GM12878 (cell line): ENCODE measurements around the gene ENPP4.

Source experiments
- BCLAF1 ChIP-seq: fragments of 450-650 bp; IDR thresholded peaks from 2 replicates; pipeline ENCODE4 v1.6.1; 2017; ENCODE audit warnings: antibody characterized with exemption, mild to moderate bottlenecking, moderate library complexity
- BRCA1 ChIP-seq: IDR thresholded peaks from 2 replicates; pipeline ENCODE4 v1.6.1; 2011; ENCODE audit warnings: low read depth, low read length, improper control_type of control experiment
- CREB1 ChIP-seq: IDR thresholded peaks from 2 replicates; pipeline ENCODE4 v1.6.1; 2012; ENCODE audit warnings: low read depth, mild to moderate bottlenecking, inconsistent platforms
- CTCF ChIP-seq, 3 experiments: IDR thresholded peaks in 2 of 3; conservative IDR thresholded peaks in 1 of 3; 2 replicates each; pipeline ENCODE4 v1.5.1; 2011; ENCODE audit warnings: low read depth in 3 of 3, low read length in 3 of 3, mild to moderate bottlenecking in 3 of 3, control low read depth in 2 of 3, moderate library complexity in 2 of 3, inconsistent platforms in 1 of 3, mixed read lengths in 1 of 3; ENCODE audit not compliant: control insufficient read depth in 2 of 3, insufficient read depth in 1 of 3; ENCODE audit errors: extremely low read depth in 1 of 3
- EZH2 ChIP-seq: IDR thresholded peaks from 2 replicates; pipeline ENCODE4 v1.6.1; 2012; ENCODE audit warnings: low read depth, mild to moderate bottlenecking, control low read depth, inconsistent platforms, low read length, borderline replicate concordance; ENCODE audit not compliant: control insufficient read depth
- FOXM1 ChIP-seq: IDR thresholded peaks from 2 replicates; pipeline ENCODE4 v1.6.1; 2012; ENCODE audit warnings: low read depth, mild to moderate bottlenecking, inconsistent platforms, low read length, moderate library complexity
- HDAC6 ChIP-seq: fragments of 200-600 bp; sonication (generic); IDR thresholded peaks from one replicate; pipeline ENCODE4 v1.8.0; 2017; ENCODE audit warnings: antibody characterized with exemption; ENCODE audit not compliant: unreplicated experiment
- RFX5 ChIP-seq: IDR thresholded peaks from 2 replicates; pipeline ENCODE4 v1.6.1; 2011; ENCODE audit warnings: low read depth, low read length, improper control_type of control experiment
- SP1 ChIP-seq: IDR thresholded peaks from one replicate; pipeline ENCODE4 v1.6.1; 2011; ENCODE audit warnings: low read depth, low read length
- TF ChIP-seq, protein P1 (sequence below): fragments of 450-650 bp; conservative IDR thresholded peaks from 2 replicates; pipeline ENCODE4 v1.6.1; 2017; ENCODE audit warnings: mild to moderate bottlenecking, moderate library complexity
- TF ChIP-seq, protein P2 (sequence below): fragments of 450-650 bp; IDR thresholded peaks from 2 replicates; pipeline ENCODE4 v1.6.1; 2017; ENCODE audit warnings: mild to moderate bottlenecking, moderate library complexity
- TF ChIP-seq, protein P3 (sequence below): fragments of 450-650 bp; formaldehyde crosslinking; IDR thresholded peaks from 2 replicates; pipeline ENCODE4 v1.4.0; 2020; ENCODE audit warnings: mild to moderate bottlenecking, moderate library complexity

- TF ChIP-seq, protein P1, sequence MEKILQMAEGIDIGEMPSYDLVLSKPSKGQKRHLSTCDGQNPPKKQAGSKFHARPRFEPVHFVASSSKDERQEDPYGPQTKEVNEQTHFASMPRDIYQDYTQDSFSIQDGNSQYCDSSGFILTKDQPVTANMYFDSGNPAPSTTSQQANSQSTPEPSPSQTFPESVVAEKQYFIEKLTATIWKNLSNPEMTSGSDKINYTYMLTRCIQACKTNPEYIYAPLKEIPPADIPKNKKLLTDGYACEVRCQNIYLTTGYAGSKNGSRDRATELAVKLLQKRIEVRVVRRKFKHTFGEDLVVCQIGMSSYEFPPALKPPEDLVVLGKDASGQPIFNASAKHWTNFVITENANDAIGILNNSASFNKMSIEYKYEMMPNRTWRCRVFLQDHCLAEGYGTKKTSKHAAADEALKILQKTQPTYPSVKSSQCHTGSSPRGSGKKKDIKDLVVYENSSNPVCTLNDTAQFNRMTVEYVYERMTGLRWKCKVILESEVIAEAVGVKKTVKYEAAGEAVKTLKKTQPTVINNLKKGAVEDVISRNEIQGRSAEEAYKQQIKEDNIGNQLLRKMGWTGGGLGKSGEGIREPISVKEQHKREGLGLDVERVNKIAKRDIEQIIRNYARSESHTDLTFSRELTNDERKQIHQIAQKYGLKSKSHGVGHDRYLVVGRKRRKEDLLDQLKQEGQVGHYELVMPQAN: no peak
- TF ChIP-seq FOXM1 (no peak), RFX5 (no peak), BRCA1 (no peak), CTCF (IDR thresholded peaks at IDR 0.05 in 2 of 3, conservative IDR thresholded peaks at IDR 0.05 in 1 of 3; ENCODE audit: control insufficient read depth in 2 of 3, extremely low read depth in 1 of 3, insufficient read depth in 1 of 3, low read depth in 3 of 3, low read length in 3 of 3) (peak in 1 of 3 experiments; percentile 11; a peak in 1 of 6 replicates), EZH2 (no peak), SP1 (no peak), CREB1 (no peak), HDAC6 (no peak), BCLAF1 (no peak)
- TF ChIP-seq, protein P2, sequence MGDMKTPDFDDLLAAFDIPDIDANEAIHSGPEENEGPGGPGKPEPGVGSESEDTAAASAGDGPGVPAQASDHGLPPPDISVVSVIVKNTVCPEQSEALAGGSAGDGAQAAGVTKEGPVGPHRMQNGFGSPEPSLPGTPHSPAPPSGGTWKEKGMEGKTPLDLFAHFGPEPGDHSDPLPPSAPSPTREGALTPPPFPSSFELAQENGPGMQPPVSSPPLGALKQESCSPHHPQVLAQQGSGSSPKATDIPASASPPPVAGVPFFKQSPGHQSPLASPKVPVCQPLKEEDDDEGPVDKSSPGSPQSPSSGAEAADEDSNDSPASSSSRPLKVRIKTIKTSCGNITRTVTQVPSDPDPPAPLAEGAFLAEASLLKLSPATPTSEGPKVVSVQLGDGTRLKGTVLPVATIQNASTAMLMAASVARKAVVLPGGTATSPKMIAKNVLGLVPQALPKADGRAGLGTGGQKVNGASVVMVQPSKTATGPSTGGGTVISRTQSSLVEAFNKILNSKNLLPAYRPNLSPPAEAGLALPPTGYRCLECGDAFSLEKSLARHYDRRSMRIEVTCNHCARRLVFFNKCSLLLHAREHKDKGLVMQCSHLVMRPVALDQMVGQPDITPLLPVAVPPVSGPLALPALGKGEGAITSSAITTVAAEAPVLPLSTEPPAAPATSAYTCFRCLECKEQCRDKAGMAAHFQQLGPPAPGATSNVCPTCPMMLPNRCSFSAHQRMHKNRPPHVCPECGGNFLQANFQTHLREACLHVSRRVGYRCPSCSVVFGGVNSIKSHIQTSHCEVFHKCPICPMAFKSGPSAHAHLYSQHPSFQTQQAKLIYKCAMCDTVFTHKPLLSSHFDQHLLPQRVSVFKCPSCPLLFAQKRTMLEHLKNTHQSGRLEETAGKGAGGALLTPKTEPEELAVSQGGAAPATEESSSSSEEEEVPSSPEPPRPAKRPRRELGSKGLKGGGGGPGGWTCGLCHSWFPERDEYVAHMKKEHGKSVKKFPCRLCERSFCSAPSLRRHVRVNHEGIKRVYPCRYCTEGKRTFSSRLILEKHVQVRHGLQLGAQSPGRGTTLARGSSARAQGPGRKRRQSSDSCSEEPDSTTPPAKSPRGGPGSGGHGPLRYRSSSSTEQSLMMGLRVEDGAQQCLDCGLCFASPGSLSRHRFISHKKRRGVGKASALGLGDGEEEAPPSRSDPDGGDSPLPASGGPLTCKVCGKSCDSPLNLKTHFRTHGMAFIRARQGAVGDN: no peak
- TF ChIP-seq, protein P3, sequence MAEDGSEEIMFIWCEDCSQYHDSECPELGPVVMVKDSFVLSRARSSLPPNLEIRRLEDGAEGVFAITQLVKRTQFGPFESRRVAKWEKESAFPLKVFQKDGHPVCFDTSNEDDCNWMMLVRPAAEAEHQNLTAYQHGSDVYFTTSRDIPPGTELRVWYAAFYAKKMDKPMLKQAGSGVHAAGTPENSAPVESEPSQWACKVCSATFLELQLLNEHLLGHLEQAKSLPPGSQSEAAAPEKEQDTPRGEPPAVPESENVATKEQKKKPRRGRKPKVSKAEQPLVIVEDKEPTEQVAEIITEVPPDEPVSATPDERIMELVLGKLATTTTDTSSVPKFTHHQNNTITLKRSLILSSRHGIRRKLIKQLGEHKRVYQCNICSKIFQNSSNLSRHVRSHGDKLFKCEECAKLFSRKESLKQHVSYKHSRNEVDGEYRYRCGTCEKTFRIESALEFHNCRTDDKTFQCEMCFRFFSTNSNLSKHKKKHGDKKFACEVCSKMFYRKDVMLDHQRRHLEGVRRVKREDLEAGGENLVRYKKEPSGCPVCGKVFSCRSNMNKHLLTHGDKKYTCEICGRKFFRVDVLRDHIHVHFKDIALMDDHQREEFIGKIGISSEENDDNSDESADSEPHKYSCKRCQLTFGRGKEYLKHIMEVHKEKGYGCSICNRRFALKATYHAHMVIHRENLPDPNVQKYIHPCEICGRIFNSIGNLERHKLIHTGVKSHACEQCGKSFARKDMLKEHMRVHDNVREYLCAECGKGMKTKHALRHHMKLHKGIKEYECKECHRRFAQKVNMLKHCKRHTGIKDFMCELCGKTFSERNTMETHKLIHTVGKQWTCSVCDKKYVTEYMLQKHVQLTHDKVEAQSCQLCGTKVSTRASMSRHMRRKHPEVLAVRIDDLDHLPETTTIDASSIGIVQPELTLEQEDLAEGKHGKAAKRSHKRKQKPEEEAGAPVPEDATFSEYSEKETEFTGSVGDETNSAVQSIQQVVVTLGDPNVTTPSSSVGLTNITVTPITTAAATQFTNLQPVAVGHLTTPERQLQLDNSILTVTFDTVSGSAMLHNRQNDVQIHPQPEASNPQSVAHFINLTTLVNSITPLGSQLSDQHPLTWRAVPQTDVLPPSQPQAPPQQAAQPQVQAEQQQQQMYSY (CRISPR knock-in tag): no peak
These were observed 26.2 kb upstream of the ENPP4 start for GRCh38 chr6:46103441-46104115.
